Measurements from ENCODE around the gene MCAT.

Gene MCAT
- total RNA-seq = 7.3 to 8.2 reads per million in 2 donors

DNA sequence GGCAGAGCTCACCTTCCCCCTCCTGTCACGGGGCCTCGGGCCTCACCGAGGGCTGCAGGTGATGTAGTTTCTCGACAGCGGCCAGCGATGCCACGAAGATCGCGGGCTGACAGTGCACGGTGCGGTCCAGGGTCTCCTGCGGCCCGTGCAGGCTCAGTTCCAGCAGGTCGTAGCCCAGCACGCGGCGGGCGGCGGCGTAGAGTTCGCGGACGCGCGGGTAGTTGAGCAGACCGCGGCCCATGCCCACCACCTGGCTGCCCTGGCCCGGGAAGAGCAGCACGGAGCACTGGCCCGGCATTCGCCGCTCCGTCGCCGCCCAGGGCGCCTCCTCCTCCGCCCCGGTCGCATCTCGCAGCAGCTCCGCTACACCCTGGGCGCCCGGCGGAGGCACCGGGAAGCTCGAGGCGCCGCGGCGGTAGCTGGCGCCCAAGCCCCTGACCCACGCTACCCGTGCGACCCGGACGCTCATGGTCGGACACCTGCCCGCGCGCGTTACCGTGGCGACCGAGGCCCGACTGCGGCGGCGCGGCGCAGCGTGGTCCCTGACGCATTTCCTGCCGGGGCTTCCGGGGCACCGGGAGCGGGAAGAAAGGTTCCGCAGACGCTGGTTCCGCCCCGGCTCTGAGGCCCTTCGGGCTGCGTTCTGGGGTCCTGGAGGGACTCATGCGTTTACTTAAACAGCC lies at the start of gene MCAT:
MCAT (minus strand) TSS at position 519 of the 683 bp plus-strand sequence; CDS start at position 469, 50 bp downstream.
- peak; percentile 68 for DNase-seq

- no peak for DNase-seq
Measured at GRCh38 chr22:43191831-43192230, 48.6 kb upstream of the MCAT start.

- no peak for DNase-seq
Measured at GRCh38 chr22:43188829-43189545, 45.8 kb upstream of the MCAT start.

DNA sequence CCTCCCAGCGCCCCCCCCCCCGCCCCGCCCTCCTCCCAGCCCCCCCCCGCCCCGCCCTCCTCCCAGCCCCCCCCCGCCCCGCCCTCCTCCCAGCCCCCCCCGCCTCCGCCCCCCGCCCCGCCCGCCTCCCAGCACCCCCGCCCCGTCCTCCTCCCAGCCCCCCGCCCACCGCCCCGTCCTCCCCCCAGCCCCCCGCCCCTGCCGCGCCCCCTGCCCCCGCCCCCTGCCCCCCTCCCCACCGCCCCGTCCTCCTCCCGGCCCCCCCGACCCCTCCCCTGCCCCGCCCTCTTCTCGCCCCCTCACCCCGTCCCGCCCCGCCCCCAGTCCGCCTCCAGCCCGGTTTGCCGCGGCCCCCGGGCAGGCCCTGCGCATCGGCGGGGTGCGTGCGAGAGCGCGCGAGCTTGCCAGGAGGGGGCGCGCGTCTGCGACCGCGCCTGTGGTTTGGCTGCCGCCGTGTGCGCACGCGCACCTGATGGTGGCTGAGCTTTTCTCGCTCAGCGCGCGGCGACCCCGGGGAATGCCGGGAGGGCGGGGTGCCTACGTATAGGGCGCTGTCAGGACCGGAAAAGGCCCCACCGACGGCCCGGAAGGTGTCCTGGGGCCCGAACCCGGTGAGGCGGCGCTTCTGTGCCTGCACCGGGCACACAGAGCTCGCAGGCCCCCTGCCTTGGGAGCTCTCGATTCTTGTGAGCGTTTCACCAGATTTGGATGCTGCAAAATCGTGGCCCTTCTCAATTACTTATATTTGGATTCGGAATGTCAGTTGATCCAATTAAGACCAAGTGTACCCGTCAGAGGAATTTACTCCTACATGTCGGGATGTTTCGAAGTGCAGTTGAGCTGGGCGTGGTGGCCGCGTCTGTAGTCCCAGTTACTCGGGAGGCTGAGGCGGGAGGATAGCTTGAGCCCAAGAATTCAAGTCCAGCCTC lies 44.2 kb upstream of the MCAT start:
- peak; percentile 94 for DNase-seq

DNA sequence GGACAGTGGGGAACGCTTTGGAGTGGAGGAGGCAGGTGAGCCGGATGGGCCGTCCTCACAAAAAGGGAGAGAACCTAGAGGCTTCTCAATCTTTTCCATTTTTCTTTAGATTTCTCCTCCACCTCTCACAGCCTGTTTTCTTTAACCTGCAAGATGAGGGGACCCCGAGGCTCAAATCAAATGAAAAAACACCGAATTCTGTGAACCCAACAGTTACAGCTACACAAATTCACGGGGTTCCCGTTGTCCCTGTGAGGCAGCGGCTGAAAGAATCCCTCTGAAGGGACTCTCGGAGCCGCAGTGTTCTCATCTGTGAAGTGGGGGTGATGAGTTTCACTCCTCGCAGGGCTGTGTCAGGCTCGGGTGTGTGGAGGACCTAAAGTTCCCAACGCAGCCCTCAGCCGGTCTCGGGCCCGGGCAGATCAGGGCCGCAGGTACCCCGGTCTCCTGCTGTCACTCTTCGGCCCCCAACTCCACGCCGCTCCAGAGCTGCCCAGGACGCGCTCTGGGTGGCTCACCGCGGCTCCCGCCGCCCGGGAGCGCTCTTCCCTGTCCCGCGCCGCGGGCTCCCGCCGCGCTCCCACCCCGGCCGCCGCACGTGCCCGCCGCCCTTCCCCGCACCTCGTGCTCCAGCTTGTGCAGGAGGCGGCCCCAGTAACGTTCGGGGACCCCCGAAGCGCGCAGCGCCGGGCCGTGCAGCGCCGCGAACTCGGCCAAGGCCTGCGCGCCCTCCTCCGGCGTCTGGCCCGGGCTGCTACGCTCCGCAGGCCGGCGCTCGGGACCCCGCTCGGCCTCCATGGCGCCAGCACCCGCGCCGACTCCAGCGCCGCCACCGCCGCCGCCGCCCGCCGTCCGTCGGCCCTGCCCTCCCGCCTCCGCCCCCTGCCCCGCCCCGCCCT lies 43.3 kb upstream of the MCAT start, which contains the start of gene TTLL12:
TTLL12 (minus strand) TSS at position 863 of the 899 bp plus-strand sequence; CDS start at position 798, 65 bp downstream.
- peak; percentile 42 for DNase-seq

DNA sequence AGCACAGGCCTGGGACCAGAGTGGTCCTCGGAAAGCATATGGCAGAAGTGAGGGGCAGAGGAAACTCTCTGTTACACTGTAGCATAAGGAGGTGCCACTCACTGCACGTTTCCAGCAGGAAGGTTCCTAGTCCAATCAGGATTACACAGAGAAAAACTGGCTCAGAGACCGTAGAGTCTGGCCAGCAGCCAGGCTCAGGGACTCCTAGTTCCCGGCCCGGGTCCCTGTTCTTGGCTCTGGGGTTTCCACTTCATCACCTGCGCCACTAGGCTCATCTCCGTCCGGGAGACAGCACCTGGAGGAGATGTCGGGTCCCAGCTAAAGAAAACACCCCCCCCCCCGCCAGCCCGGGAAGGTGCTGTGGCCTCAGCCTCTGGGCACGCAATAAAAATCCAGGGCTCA lies 42.7 kb upstream of the MCAT start:
- DNase-seq = no peak

- DNase-seq = no peak
Measured at GRCh38 chr22:43183496-43184277, 40.5 kb upstream of the MCAT start.

- no peak for DNase-seq
Measured at GRCh38 chr22:43182726-43183125, 39.5 kb upstream of the MCAT start.

GRCh38 chr22:43182118-43182517 lies 38.9 kb upstream of the MCAT start:
- DNase-seq = no peak

- no peak for DNase-seq
Measured at GRCh38 chr22:43181321-43182076, 38.3 kb upstream of the MCAT start.

- no peak for DNase-seq
Measured at GRCh38 chr22:43180670-43181069, 37.5 kb upstream of the MCAT start.

DNA sequence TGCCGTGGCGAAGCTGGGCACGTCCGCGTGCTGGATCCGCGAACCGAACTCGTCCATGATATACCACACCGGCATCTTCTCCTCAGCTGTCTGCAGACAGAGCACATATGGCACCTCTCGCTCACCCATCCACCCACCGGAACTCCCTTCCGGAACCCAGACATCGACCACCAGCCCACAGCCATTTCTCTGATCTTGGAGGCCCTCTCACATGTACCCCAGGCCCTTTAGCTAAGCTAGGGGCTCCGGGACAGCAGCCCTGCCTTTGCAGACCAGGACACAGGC lies 36.7 kb upstream of the MCAT start:
- no peak for DNase-seq

GRCh38 chr22:43179146-43179910 lies 36.1 kb upstream of the MCAT start:
- DNase-seq = no peak

DNA sequence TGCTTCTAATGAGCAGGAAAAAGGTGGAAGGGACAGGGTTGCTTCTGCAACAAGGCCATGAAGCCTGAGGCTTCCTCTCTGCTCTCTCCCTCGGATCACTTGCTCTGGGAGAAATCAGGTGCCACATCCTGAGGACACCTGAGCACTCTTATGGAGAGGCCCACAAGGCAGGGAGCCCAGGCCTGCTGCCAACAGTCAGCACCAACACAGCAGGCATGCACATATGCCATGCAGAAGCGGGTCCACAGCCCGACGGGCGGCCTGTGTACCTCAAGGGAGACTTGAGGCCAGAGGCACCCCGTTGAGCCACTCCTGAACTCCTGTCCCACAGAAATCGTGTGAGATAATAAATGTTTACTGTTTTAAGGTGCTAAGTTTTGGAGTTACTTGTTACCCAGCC lies 34.3 kb upstream of the MCAT start:
- DNase-seq = no peak

DNA sequence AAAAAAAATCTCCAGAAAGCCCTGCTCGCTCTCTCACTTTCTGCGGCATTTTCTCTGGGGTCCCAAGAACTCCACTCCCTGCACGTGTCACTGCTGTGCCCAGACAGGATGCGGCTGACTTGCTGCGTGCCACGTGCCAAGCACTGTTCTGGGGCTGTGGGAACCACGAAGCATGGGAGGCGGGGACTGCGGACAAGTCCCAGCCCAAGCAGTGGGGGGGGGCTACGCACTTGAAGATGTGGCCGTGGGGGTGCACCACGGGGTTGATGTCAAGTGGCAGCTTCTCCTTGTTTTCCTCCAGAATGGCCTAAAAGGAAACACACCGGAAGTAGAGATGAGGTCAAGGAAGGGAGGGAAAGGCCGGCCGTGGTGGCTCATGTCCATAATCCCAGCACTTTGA lies 32.9 kb upstream of the MCAT start:
- no peak for DNase-seq

DNA sequence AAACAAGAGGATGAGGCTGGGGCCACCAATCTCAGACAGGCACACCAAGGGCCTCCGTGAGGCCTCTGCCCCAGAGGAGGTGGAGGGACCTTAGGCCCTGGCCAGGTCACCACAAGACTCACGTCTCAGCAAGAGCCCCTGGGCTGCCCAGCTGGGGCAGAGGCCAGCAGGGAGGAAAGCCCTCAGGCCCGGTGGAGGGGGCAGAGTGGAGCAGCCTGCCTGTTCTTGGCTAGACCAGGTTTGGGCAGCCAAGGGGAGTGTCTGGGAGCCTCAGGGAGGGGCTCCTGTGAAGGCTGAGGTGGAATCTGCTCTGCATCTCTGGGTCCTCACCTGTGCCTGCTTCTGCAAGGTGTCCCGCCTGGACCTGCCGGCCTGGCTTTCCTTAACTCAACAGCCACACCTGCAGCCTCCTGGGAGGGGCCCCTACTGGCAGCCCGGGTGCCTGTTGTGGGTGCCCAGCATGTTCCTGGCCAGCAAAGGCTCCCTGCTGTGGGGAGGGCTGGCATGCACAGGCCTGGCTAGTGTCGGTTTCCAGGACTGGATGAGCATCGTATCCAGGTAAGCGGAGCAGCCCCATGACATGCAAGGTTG lies 31.8 kb upstream of the MCAT start:
- no peak for DNase-seq

- no peak for DNase-seq
Measured at GRCh38 chr22:43173976-43174720, 30.9 kb upstream of the MCAT start.

DNA sequence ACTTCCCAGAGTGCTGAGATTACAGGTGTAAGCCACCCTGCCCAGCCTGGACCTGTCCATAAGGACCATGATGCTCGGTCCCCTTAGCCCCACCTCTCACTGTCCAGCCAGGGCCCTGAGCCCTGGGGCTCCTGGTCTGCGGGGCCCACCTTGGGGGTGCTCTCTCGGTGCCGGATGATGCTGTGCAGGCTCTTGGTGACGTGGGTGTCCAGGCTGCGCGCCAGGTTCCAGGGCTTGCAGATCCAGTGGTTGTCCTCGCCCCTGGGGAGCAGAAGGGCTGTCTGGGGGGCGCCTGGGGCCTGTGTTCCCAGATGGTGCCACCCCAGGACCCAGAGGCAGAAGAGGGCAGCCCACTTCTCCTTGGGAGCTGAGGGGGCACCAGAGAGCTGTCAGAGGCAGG lies 30.4 kb upstream of the MCAT start:
- no peak for DNase-seq

DNA sequence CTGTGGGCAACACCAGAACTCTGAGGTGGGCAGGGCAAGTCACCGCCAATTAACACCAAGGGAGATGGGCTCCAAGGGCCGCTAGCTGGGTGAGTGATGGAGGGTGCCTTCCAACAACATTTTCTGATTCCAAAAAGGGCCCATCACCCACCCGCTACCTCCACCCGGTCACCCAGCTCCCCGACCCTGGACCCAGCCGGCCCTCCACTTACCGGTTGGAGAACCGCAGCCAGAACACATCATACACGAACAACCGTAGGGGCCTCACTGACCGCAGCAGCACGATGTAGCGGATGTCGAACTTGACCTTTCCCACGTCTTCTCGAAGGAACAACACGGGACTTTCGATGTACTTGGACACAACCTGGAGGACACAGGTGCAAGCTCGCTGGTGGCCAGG lies 29.0 kb upstream of the MCAT start:
- DNase-seq = no peak
